GM23338 (cell line): Measurements from ENCODE around the gene EPG5. TPM values are rescaled to one million over a fixed set of nuclear protein-coding genes. Genes with fewer than 3 reads are reported as not detected.

Source experiments
- ATAC-seq: fragments of 200-7000 bp; cut with Tn5 transposase; 3 replicates; pipeline ENCODE4 v1.9.1; 2020
- DNase-seq: peaks from one replicate; pipeline ENCODE4 v3.0.0-alpha.2; 2015; ENCODE audit warnings: low spot score
- H2AFZ ChIP-seq: fragments of 200-600 bp; sonication (generic); 2 replicates; pipeline ENCODE4 v1.8.0; 2016; ENCODE audit warnings: antibody characterized with exemption, mild to moderate bottlenecking, moderate library complexity
- H3F3A ChIP-seq: fragments of 200-600 bp; sonication (generic); replicated peaks from 2 replicates; pipeline ENCODE4 v1.8.0; 2017; ENCODE audit warnings: antibody characterized with exemption, mixed run types, low read depth
- H3K27ac ChIP-seq: fragments of 200-600 bp; sonication (generic); 2 replicates; pipeline ENCODE4 v1.6.1; 2016; ENCODE audit warnings: low read depth
- H3K27me3 ChIP-seq: fragments of 200-600 bp; sonication (generic); 2 replicates; pipeline ENCODE4 v1.8.0; 2016; ENCODE audit warnings: mild to moderate bottlenecking, mixed run types, moderate library complexity; ENCODE audit not compliant: insufficient read depth
- H3K36me3 ChIP-seq: fragments of 200-600 bp; sonication (generic); 2 replicates; pipeline ENCODE4 v1.8.0; 2016; ENCODE audit warnings: mild to moderate bottlenecking; ENCODE audit not compliant: insufficient read depth
- H3K4me1 ChIP-seq: fragments of 200-600 bp; sonication (generic); 2 replicates; pipeline ENCODE4 v1.8.0; 2016; ENCODE audit warnings: mild to moderate bottlenecking, moderate library complexity; ENCODE audit not compliant: insufficient read depth
- H3K4me2 ChIP-seq: fragments of 200-600 bp; sonication (generic); 2 replicates; pipeline ENCODE4 v1.7.1; 2017; ENCODE audit warnings: mixed run types
- H3K4me3 ChIP-seq: fragments of 200-600 bp; sonication (generic); 2 replicates; pipeline ENCODE4 v1.6.1; 2016; ENCODE audit warnings: mixed run types
- H3K79me2 ChIP-seq: fragments of 200-600 bp; sonication (generic); replicated peaks from 2 replicates; pipeline ENCODE4 v1.8.0; 2017; ENCODE audit warnings: mild to moderate bottlenecking; ENCODE audit not compliant: insufficient read depth
- H3K9me2 ChIP-seq: fragments of 200-600 bp; sonication (generic); 2 replicates; pipeline ENCODE4 v1.8.0; 2017; ENCODE audit not compliant: insufficient read depth
- H4K20me1 ChIP-seq: fragments of 200-600 bp; sonication (generic); replicated peaks from 2 replicates; pipeline ENCODE4 v1.8.0; 2017; ENCODE audit warnings: mild to moderate bottlenecking; ENCODE audit not compliant: insufficient read depth
- H3K27ac Mint-ChIP-seq: 2 replicates; pipeline ENCODE4 v1.8.0; 2020; ENCODE audit warnings: inconsistent platforms, mild to moderate bottlenecking, moderate library complexity, mixed read lengths
- H3K27me3 Mint-ChIP-seq: 3 replicates; pipeline ENCODE4 v1.8.0; 2022; ENCODE audit warnings: low read depth, mild to moderate bottlenecking, moderate library complexity, mixed read lengths, inconsistent platforms; ENCODE audit not compliant: insufficient read depth, poor library complexity
- H3K36me3 Mint-ChIP-seq: 3 replicates; pipeline ENCODE4 v1.8.0; 2021; ENCODE audit warnings: low read depth, mild to moderate bottlenecking, inconsistent platforms, moderate library complexity, mixed read lengths
- H3K4me1 Mint-ChIP-seq: 3 replicates; pipeline ENCODE4 v1.8.0; 2020; ENCODE audit warnings: mild to moderate bottlenecking, inconsistent platforms, mixed read lengths
- H3K4me3 Mint-ChIP-seq: 3 replicates; pipeline ENCODE4 v1.8.0; 2021; ENCODE audit warnings: moderate library complexity, mild to moderate bottlenecking, inconsistent platforms, mixed read lengths
- H3K9me3 Mint-ChIP-seq: 3 replicates; pipeline ENCODE4 v1.8.0; 2020; ENCODE audit warnings: moderate library complexity, mild to moderate bottlenecking, inconsistent platforms, mixed read lengths
- CREB1 ChIP-seq: fragments of 250-450 bp; sonication (Bioruptor Pico); IDR thresholded peaks from 2 replicates; pipeline ENCODE4 v1.5.0; 2020; ENCODE audit warnings: low read depth, mild to moderate bottlenecking, moderate library complexity
- EZH2 ChIP-seq: fragments of 200-600 bp; sonication (generic); IDR thresholded peaks from one replicate; pipeline ENCODE4 v1.8.0; 2017; ENCODE audit warnings: antibody characterized with exemption, mild to moderate bottlenecking, low read depth; ENCODE audit not compliant: unreplicated experiment
- EZH2phosphoT487 ChIP-seq: fragments of 200-600 bp; sonication (generic); IDR thresholded peaks from one replicate; pipeline ENCODE4 v1.8.1; 2018; ENCODE audit warnings: antibody characterized with exemption; ENCODE audit not compliant: unreplicated experiment
- JUNB ChIP-seq: IDR thresholded peaks from one replicate; pipeline ENCODE4 v1.6.1; 2016; ENCODE audit warnings: antibody characterized with exemption; ENCODE audit not compliant: unreplicated experiment
- NANOG ChIP-seq: IDR thresholded peaks from 2 replicates; pipeline ENCODE4 v1.6.1; 2016; ENCODE audit warnings: antibody characterized with exemption, borderline replicate concordance
- POLR2AphosphoS5 ChIP-seq: IDR thresholded peaks from 2 replicates; pipeline ENCODE4 v1.6.1; 2016; ENCODE audit warnings: antibody characterized with exemption, low read depth
- STAT1 ChIP-seq: IDR thresholded peaks from one replicate; pipeline ENCODE4 v1.6.1; 2016; ENCODE audit warnings: antibody characterized with exemption; ENCODE audit not compliant: unreplicated experiment
- ZNF114 ChIP-seq: fragments of 250-450 bp; sonication (Bioruptor Pico); IDR thresholded peaks from 2 replicates; pipeline ENCODE4 v1.5.0; 2020; ENCODE audit warnings: mild to moderate bottlenecking, moderate library complexity
- ZNF331 ChIP-seq: fragments of 250-450 bp; sonication (Bioruptor Pico); IDR thresholded peaks from 2 replicates; pipeline ENCODE4 v1.5.0; 2020; ENCODE audit warnings: low read depth, mild to moderate bottlenecking, moderate library complexity
- polyA plus RNA-seq: library from polyadenylated mRNA; unstranded; fragments of >200 nt; fragmentation: Nextera tagmentation; extraction: Ambion mirVana; gene quantifications from 2 replicates; pipeline ENCODE4 v1.2.1, GENCODE V29; 2016
- total RNA-seq: library from RNA; depleted of rRNA; stranded (reverse); fragments of >200 nt; shearing (Covaris generic); gene quantifications from 2 replicates; pipeline ENCODE4 v1.2.3, GENCODE V29; 2014
- TF ChIP-seq, protein P1 (sequence below): IDR thresholded peaks from 2 replicates; pipeline ENCODE4 v1.6.1; 2016; ENCODE audit warnings: antibody characterized with exemption
- TF ChIP-seq, protein P2 (sequence below): fragments of 250-450 bp; sonication (Bioruptor Pico); IDR thresholded peaks from 2 replicates; pipeline ENCODE4 v1.5.0; 2020; ENCODE audit warnings: mild to moderate bottlenecking, moderate library complexity
- TF ChIP-seq, protein P3 (sequence below), 2 experiments: fragments of 200-600 bp in 1 of 2; sonication (generic) in 1 of 2; conservative IDR thresholded peaks; 2 replicates each; pipeline versions ENCODE4 v1.5.1 to v1.6.1; 2016 to 2017; ENCODE audit warnings: antibody characterized with exemption in 2 of 2, low read depth in 2 of 2, mild to moderate bottlenecking in 2 of 2, moderate library complexity in 1 of 2
- TF ChIP-seq, protein P4 (sequence below): IDR thresholded peaks from one replicate; pipeline ENCODE4 v1.6.1; 2018; ENCODE audit warnings: antibody characterized with exemption; ENCODE audit not compliant: unreplicated experiment

The EPG5 gene
- total and polyA plus RNA-seq, 2 experiments from 2014 or later, result 4.1 to 29.2 TPM

DNA sequence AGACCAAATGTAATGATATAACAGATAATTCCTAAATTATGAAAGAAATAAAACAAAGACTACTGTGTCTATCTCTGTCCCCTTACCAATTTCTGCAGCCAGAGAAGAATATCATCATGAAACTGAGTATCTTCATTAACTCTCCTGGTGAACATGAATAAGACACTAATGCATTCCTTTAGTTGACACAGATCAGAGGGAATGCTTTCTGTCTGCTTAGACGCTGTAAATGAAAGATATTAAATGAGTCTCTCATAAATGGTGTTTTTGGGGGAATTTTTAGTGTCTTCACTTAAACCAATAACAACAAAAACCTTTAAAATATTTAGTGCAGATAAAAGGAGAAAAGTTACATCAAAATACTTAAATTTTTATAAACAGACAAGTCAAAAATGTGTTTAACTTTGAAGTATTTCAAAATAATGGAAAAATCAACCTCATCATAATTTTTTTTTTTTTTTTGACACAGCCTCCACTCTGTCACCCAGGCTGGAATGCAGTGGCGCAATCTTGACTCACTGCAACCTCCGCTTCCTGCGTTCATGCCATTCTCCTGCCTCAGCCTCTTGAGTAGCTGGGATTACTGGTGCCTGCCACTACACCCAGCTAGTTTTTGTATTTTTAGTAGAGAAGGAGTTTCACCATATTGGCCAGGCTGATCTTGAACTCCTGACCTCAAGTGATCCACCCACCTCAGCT is 16.0 kb downstream of the EPG5 start:
- Mint-ChIP-seq H3K27me3 (peaks cover 3% of the 10 kb centered on the region), H3K36me3 (peaks cover 23% of the 10 kb centered on the region), H3K27ac (no peak overlapping the region), H3K4me1 (no peaks in the 10 kb centered on the region), H3K9me3 (no peaks in the 10 kb centered on the region), H3K4me3 (no peak overlapping the region)
- H2AFZ ChIP-seq, result no peak overlapping the region
- H3K9me2 ChIP-seq, result no peaks in the 10 kb centered on the region
- H3K27me3 ChIP-seq, result no peaks in the 10 kb centered on the region
- DNase-seq (no peak), ATAC-seq (no peak)
- H3K4me2 ChIP-seq, result no peak overlapping the region
- H3K27ac ChIP-seq, result no peak overlapping the region
- no peaks in the 10 kb centered on the region for H3K4me1 ChIP-seq
- H3K4me3 ChIP-seq, result no peak overlapping the region
- TF ChIP-seq EZH2phosphoT487 (no peak), JUNB (no peak), NANOG (no peak), STAT1 (no peak), EZH2 (no peak), ZNF114 (CRISPR knock-in tag) (no peak), POLR2AphosphoS5 (no peak), CREB1 (CRISPR knock-in tag) (no peak), ZNF331 (CRISPR knock-in tag) (no peak)
- TF ChIP-seq, protein P1, sequence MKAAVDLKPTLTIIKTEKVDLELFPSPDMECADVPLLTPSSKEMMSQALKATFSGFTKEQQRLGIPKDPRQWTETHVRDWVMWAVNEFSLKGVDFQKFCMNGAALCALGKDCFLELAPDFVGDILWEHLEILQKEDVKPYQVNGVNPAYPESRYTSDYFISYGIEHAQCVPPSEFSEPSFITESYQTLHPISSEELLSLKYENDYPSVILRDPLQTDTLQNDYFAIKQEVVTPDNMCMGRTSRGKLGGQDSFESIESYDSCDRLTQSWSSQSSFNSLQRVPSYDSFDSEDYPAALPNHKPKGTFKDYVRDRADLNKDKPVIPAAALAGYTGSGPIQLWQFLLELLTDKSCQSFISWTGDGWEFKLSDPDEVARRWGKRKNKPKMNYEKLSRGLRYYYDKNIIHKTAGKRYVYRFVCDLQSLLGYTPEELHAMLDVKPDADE, result no peak
- TF ChIP-seq, protein P2, sequence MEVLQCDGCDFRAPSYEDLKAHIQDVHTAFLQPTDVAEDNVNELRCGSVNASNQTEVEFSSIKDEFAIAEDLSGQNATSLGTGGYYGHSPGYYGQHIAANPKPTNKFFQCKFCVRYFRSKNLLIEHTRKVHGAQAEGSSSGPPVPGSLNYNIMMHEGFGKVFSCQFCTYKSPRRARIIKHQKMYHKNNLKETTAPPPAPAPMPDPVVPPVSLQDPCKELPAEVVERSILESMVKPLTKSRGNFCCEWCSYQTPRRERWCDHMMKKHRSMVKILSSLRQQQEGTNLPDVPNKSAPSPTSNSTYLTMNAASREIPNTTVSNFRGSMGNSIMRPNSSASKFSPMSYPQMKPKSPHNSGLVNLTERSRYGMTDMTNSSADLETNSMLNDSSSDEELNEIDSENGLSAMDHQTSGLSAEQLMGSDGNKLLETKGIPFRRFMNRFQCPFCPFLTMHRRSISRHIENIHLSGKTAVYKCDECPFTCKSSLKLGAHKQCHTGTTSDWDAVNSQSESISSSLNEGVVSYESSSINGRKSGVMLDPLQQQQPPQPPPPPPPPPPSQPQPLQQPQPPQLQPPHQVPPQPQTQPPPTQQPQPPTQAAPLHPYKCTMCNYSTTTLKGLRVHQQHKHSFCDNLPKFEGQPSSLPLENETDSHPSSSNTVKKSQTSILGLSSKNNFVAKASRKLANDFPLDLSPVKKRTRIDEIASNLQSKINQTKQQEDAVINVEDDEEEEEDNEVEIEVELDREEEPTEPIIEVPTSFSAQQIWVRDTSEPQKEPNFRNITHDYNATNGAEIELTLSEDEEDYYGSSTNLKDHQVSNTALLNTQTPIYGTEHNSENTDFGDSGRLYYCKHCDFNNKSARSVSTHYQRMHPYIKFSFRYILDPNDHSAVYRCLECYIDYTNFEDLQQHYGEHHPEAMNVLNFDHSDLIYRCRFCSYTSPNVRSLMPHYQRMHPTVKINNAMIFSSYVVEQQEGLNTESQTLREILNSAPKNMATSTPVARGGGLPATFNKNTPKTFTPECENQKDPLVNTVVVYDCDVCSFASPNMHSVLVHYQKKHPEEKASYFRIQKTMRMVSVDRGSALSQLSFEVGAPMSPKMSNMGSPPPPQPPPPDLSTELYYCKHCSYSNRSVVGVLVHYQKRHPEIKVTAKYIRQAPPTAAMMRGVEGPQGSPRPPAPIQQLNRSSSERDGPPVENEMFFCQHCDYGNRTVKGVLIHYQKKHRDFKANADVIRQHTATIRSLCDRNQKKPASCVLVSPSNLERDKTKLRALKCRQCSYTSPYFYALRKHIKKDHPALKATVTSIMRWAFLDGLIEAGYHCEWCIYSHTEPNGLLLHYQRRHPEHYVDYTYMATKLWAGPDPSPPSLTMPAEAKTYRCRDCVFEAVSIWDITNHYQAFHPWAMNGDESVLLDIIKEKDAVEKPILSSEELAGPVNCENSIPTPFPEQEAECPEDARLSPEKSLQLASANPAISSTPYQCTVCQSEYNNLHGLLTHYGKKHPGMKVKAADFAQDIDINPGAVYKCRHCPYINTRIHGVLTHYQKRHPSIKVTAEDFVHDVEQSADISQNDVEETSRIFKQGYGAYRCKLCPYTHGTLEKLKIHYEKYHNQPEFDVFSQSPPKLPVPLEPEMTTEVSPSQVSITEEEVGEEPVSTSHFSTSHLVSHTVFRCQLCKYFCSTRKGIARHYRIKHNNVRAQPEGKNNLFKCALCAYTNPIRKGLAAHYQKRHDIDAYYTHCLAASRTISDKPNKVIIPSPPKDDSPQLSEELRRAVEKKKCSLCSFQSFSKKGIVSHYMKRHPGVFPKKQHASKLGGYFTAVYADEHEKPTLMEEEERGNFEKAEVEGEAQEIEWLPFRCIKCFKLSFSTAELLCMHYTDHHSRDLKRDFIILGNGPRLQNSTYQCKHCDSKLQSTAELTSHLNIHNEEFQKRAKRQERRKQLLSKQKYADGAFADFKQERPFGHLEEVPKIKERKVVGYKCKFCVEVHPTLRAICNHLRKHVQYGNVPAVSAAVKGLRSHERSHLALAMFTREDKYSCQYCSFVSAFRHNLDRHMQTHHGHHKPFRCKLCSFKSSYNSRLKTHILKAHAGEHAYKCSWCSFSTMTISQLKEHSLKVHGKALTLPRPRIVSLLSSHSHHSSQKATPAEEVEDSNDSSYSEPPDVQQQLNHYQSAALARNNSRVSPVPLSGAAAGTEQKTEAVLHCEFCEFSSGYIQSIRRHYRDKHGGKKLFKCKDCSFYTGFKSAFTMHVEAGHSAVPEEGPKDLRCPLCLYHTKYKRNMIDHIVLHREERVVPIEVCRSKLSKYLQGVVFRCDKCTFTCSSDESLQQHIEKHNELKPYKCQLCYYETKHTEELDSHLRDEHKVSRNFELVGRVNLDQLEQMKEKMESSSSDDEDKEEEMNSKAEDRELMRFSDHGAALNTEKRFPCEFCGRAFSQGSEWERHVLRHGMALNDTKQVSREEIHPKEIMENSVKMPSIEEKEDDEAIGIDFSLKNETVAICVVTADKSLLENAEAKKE, result no peak
- TF ChIP-seq, protein P3, sequence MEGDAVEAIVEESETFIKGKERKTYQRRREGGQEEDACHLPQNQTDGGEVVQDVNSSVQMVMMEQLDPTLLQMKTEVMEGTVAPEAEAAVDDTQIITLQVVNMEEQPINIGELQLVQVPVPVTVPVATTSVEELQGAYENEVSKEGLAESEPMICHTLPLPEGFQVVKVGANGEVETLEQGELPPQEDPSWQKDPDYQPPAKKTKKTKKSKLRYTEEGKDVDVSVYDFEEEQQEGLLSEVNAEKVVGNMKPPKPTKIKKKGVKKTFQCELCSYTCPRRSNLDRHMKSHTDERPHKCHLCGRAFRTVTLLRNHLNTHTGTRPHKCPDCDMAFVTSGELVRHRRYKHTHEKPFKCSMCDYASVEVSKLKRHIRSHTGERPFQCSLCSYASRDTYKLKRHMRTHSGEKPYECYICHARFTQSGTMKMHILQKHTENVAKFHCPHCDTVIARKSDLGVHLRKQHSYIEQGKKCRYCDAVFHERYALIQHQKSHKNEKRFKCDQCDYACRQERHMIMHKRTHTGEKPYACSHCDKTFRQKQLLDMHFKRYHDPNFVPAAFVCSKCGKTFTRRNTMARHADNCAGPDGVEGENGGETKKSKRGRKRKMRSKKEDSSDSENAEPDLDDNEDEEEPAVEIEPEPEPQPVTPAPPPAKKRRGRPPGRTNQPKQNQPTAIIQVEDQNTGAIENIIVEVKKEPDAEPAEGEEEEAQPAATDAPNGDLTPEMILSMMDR (conservative IDR thresholded peaks at IDR 0.05; ENCODE audit: low read depth in 2 of 2), result no peak
- TF ChIP-seq, protein P4, sequence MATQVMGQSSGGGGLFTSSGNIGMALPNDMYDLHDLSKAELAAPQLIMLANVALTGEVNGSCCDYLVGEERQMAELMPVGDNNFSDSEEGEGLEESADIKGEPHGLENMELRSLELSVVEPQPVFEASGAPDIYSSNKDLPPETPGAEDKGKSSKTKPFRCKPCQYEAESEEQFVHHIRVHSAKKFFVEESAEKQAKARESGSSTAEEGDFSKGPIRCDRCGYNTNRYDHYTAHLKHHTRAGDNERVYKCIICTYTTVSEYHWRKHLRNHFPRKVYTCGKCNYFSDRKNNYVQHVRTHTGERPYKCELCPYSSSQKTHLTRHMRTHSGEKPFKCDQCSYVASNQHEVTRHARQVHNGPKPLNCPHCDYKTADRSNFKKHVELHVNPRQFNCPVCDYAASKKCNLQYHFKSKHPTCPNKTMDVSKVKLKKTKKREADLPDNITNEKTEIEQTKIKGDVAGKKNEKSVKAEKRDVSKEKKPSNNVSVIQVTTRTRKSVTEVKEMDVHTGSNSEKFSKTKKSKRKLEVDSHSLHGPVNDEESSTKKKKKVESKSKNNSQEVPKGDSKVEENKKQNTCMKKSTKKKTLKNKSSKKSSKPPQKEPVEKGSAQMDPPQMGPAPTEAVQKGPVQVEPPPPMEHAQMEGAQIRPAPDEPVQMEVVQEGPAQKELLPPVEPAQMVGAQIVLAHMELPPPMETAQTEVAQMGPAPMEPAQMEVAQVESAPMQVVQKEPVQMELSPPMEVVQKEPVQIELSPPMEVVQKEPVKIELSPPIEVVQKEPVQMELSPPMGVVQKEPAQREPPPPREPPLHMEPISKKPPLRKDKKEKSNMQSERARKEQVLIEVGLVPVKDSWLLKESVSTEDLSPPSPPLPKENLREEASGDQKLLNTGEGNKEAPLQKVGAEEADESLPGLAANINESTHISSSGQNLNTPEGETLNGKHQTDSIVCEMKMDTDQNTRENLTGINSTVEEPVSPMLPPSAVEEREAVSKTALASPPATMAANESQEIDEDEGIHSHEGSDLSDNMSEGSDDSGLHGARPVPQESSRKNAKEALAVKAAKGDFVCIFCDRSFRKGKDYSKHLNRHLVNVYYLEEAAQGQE, result no peak
- no peaks in the 10 kb centered on the region for H4K20me1 ChIP-seq
- H3F3A ChIP-seq, result no peaks in the 10 kb centered on the region
- no peaks in the 10 kb centered on the region for H3K79me2 ChIP-seq
- H3K36me3 ChIP-seq, result peaks cover 24% of the 10 kb centered on the region
